Left renal pelvis (tissue), 4 donors: ENCODE results near the gene HJV. TPM values are rescaled to one million over a fixed set of nuclear protein-coding genes. Genes with fewer than 3 reads are reported as not detected.
A peak's percentile ranks its signal among the peaks of the same experiment; 100 is the strongest.
"Not testable (repeated sequence)": the region's sequence is repeated elsewhere in the genome, so short reads cannot be mapped to it uniquely, and the experiment has no call there.

ENCODE experiments used
- DNase-seq, 4 donors: peaks; one replicate each; pipeline ENCODE4 v3.0.0-alpha.2; 2013; ENCODE audit warnings: low read depth in 4 of 4, low spot score in 3 of 4
- polyA plus RNA-seq, 4 donors: library from polyadenylated mRNA; unstranded; fragments of 120-200 nt; gene quantifications; one replicate each; pipeline ENCODE4 v1.2.1, GENCODE V29; 2013; ENCODE audit not compliant: insufficient read length in 4 of 4

Gene HJV, protein sequence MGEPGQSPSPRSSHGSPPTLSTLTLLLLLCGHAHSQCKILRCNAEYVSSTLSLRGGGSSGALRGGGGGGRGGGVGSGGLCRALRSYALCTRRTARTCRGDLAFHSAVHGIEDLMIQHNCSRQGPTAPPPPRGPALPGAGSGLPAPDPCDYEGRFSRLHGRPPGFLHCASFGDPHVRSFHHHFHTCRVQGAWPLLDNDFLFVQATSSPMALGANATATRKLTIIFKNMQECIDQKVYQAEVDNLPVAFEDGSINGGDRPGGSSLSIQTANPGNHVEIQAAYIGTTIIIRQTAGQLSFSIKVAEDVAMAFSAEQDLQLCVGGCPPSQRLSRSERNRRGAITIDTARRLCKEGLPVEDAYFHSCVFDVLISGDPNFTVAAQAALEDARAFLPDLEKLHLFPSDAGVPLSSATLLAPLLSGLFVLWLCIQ
- under 1 TPM; 0.08 to 0.45 (median 0.19) TPM for polyA plus RNA-seq

DNA sequence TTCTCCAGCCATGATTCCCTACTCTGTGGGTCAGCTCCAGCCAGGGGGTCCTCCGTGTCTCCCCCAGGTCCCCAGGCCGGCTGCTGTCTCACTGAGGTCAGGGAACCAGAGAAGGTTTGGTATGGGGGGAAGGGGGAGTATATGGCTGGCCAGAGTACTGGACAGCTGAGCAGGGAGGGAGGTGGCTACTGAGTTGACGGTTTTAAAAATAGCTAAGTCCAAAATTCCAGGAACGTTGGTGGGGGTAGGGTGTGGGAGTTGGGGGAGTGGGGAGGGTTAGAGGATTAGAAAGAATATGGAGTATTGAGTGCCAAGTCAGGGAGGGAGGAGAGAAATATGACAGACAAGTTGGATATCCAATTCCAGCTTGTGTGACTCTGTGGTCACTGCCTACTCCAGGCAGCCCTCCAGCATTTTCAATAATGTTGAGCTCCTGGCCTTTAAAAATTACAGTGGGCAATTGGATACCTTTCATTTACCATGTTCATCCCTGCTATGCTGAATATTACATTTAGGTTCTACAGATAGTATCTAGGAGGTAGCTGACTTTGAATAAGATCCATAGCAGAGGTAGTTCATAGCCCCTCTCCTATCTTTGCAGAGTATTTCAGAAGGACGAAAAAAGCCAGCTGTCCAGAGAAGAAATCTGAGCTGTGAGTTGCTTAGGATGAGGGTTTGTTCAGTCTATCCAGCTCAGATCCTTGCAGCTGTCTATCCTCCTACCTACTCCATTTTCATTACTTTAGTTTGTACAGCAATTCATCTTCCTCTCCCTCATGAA is at the start of gene HJV:
TSS of gene HJV (minus strand) at position 114 of the 781 bp plus-strand sequence. CDS start 1,504 bp downstream, outside the sequence.
- DNase-seq: no peak

DNA sequence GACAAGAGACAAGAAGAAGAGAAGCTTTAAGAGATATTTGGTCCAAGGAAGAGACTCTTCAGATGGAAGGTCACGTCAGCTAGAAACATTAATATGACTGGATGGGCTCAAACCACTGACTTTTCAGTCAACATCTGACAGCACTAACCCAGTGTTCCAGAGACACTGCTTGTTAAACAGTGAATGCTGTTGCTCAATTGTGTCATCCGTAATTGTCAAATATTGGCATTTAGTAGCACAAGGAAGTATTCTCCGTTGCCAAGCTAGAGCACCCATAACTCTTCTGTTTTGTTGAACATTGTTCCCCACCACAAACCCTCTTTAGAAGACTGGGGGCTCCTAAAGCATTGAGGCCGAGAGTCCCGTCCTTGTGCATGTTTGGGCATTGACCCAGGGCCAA is 37.6 kb upstream of the HJV start:
- DNase-seq: not testable (repeated sequence)

DNA sequence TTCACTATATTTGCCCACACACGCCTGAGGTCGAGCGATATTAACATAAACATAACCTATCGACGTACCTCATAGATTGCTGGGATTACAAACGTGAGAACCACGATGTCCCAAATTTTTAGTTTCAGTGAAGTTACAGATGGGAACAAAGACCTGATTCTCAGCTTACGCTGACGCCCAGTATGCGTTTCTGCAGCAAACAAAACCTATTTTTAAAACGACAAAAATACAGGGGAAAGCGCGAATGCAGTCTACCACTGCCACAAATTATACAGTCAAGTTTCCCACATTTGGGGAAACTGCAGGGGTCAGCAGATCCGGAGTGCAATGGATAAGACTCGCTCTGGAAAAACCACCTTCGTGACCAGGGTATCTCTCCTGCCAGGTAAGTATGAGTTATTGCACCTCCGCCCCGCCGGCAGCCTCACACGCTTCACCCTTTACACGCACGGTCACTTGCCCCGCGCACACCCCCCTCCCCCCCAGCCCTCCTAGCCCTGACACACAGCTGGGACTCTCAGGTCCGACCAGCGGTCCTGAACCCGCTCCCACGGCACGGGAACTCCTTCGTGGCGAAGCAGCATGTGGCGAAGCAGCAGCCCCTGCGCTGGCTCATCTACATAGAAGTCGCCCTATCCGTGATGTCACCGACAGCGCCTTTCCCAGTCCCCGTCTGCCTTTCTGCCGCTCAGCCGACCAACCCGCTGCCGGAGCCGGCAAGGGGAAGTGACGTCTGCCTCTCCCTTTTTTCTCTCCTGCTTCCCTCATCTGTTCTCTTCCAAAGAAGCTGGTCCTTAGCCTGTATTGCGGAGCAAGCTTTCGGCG is 30.5 kb upstream of the HJV start:
- DNase-seq: peak in 3 of 4 donors; percentile 56 to 75 (median 70)

DNA sequence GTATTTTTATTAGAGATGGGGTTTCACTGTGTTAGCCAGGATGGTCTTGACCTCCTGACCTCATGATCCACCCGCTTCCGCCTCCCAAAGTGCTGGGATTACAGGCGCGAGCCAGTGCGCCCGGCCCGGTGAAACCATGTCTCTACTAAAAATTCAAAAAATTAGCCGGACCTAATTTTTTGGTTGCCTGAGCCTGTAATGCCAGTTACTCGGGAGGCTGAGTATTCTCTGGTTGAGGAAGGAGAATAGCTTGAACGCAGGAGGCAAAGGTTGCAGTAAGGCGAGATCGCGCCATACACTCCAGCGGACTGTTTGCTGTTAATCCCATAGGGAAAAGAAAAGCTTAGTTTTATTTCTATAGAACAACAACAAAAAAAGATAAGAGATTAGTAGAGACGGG is 29.9 kb upstream of the HJV start:
- DNase-seq: no peak

DNA sequence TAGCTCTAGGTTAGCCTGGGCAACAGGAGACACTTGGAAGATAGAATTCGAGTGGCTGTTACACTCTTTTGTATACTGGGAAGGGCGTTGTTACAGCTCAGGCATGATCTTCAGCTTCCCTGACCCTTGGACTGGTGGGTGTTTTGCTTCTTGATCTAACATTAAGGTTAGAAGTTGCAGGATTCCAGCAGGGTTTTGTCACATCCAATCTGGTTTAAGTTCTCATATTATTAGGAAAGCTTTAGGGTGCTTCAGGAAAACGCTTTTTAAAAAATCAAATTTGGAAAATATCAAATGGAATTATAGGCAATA is 29.1 kb upstream of the HJV start:
- DNase-seq: not testable (repeated sequence)

DNA sequence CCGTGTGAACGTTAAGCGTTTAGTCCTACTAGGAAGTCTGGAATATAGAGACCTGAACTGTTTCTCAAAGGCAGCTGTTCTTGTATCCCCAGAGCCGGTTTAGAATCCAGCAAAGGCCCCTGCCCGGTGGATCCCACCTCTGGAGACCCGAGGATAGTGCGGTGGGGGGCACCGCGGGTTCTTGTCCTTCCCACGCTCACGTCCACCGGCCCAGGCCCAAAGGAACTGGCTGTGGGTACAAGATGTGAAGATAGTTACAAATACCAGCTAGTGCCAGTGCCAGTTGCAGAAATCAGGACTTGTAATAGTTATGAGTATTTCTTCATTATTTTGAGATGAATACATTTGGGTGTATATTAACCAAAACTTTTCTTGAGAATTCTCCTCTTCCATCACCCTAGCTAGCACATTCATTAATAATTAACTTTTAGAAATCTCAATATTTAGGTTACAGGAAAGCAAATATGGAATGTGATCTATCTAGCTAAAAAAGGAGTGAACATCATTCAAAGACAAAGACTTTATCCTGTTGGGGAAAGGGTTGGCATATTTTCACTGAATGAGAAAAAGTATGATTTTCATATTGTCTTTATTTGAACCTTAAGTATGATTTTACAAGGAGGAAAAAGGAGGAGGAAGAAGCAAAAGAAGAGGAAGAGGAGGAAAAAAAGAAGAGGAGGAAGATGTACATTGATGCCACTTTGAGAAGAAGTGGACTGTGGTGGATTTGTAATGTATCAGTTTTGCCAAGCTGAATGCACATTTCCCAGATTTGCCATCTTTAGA is 28.5 kb upstream of the HJV start:
- not testable (repeated sequence) for DNase-seq

DNA sequence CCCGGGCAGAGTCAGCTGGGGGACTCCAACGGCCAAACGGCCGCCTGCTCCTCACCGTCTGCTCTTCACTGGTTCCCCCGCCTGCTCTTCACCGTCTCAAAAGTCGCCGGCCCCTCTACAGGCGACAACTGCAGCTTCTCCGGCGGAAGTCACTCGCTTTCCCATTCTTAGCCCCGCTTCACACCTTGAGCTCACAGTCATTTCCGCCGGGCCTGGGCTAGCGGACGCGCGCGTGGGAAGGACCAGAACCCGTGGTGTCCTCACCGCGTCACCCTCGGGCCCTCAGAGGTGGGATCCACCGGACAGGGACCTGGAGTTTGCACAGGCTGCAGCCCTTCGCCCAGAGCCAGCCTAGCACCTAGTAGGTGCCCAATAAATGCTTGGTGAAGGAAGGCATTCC is 27.9 kb upstream of the HJV start:
- DNase-seq: no peak

DNA sequence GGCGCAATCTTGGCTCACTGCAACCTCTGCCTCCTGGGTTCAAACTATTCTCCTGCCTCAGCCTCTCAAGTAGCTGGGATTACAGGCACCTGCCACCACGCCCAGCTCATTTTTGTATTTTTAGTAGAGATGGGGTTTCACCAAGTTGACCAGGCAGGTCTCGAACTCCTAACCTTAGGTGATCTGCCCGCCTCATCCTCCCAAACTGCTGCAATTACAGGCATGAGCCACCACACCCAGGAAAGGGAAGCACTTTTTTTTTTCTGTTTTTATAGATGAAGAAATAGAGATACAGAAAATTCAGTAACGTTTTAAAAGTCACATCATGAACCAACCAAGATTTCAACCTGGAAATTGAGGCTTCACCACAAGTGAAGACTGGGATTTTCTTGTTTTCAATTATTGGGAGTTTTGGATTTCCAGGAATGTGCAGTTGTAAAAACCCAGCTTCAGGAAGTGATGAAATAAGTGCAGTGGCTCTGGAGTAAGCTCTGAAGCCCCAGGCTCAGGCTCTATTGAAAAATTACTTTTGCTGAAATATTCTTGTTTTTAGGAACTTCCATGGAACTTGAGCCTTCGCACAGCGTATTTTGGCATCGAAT is 27.1 kb upstream of the HJV start:
- not testable (repeated sequence) for DNase-seq

DNA sequence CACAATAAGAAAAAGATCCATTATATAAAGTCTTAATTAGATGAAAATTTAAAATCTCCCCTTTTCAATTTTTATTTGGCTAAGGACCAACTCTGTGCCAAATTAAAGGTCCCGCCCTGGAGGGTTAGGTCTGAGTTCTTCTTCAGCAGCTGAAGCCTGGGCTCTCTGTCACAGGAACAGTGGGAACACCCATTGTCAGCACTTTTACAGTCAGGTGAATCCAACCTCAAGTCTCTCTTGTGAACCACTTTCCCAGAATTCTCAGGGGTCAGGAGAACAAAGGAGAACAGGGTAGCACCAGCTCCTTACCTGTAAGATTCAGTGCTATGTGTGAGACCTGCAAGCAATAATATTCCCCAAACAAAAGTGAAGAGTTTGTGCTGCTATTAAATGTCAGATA is 25.1 kb upstream of the HJV start:
- DNase-seq: no peak

DNA sequence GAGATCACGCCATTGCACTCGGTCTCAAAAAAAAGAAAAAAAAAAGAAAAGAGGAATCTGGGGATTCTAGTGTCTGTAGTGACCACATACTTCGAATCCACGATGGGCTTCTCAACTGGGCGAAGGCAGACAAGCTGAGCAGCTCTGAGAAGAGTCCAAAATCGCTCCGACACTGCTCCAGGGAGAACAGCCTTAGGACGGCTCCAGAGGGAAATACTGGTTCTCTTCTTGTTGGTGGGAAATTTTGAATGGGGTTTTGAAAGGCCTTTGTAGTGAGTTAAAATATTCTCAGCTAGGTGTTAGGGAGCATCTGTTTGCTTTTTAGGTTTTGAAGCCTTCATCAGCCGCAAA is 18.3 kb upstream of the HJV start:
- no peak for DNase-seq

DNA sequence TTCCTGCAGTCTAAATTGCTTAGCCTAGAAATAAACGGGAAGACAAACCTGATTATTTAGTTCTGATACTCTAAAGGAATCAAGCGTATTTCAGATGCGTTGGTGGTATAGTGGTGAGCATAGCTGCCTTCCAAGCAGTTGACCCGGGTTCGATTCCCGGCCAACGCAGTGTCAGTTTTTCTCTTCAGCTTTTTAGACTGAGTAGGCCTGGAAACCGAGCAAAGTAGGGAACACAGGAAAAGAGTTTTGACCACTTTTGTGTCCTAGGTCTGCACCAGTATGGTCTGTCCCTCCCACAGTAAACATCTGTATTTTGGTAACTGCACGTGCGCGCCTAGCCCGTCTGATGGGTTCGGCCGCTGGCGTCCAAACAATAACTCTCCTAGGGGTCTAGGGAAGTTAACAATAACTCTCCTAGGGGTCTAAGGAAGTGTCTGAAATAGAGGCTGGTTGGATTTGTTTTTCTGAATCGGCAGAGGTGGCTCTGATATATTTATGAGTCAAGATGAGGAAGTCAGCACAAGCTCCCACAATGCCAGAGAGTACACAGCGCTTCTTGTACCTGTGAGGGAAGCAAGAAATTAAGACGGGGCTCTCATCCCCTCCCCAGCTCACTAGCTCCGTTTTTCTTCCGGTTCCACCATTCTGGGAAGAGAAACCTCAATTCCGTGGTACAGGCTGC is 15.6 kb upstream of the HJV start:
- DNase-seq: peak in 3 of 4 donors; percentile 82 to 88 (median 86)

DNA sequence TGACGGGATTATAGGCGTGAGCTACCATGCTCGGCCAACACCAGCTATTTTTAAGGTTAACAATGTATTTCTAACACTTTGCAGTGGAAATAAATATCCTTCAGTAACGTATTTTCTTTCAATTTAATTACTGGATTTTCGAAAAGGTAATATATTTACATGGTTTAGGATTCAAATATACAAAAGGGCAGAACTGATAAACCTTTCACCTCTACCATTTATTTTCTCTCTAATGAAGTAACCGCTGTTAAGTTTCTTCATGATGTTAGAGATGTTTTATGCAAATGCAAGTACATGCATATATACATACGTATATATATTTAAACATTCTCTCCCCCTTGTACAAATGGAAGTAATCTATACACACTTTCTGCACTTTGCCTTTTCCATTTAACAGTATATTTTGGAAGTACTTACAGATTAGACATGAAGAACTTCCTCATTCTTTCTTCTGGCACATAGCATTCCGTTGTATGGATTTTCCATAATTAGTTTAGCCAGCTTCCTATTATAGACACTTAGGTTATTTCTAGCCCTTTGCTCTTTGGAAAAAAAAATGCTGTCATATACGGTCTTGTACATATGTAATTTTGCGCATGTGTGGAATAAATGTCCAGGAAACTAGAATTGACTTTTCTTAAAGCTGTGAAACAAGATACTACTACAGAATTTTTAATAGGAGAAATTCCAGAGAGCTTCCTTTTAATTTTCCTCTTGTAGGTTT is 14.9 kb upstream of the HJV start:
- no peak for DNase-seq

DNA sequence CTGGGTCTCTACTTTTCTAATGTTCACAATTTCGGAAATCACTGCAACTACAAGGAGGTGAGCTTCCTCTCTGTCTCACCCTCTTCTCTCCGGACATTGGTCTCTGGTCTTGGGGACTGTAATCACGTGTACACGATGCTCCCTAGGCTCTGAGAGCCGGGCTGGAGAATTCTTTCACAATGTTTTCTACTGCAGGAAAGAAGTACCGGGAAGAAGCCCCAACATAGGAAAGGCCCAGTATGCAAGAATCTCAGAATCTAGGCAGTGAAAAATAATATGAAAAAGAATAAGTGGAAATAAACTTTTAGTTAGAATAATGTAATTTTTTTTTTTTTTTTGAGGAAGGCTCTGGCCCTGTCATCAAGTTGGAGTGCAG is 13.5 kb upstream of the HJV start:
- DNase-seq: no peak

DNA sequence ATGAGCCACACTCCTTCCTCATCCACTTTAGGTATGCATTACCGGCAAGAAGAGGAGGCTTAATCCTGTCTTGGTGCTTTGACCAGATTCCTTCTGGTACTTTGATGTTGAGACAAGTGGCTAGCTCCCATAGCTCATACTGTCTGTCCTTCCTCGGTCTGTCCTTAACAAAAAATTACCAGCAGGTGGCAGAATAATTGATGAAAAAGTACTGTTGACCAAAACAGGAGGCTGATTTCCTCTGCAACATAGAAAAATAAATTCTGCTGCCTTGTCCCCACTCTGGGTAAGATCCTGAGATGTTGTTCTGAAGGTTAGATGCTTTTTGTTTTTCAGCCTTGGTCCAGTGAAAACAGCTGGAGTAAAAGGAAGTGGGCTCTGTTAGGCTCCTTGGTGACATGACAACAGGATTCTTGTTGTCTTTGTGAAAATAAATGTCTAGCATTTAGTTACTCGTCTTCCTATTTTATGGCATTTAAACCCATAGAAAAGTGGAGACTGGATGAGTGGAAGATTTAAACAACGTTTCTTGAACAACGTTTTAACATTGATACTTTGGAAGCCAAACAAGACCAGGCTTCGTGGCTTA is 11.2 kb upstream of the HJV start:
- no peak for DNase-seq

DNA sequence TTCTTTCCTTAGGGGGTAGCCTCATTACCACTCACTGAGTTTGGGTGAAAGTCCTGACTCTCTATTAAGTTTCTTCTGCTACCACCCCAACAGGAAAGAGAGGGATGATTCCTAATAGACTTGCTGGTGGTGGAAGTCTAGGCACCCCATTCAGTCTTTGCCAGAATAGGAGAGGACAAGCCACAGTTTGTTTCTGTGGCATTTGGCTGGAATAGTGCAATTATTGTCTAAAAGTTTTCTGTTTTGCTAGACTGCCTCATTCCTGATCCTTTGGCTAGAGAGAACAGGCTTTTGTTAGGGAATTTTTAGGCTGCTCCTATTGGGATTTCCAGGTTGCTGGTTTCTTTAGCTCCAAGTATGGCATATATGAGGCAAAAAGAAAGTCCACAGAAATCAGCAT is 9.9 kb upstream of the HJV start:
- no peak for DNase-seq

DNA sequence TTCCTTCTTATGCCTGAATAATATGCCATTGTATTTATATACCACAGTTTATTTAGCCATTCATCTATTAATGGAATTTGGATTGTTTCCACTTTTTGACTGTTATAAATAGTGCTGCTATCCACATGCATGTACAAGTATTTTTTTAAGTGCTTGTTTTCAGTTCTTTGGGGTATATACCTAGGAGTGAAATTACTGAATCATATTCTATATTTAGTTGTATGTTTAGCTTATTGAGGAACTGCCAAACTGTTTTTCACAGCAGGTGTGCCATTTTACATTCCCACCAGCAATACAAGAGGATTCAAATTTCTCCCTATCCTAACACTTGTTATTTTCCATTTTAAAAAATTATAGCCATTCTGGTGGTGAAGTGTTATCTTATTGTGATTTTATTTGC is 7.6 kb upstream of the HJV start:
- no peak for DNase-seq

DNA sequence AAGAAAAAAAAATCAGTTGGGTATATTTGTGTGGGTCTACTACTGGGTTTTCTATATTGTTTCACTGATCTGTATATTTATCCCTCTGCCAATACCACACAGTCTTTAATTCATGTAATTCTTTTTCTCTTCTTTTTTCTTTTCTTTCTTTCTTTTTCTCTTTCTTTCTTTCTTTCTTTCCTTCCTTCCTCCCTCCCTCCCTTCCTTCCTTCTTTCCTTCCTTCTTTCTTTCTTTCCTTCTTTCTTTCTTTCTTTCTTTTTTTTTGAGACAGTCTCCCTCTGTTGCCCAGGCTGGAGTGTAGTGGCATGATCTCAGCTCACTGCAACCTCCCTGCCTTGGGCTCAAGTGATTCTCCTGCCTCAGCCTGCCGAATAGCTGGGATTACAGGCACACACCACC is 5.1 kb upstream of the HJV start:
- DNase-seq: not testable (repeated sequence)

DNA sequence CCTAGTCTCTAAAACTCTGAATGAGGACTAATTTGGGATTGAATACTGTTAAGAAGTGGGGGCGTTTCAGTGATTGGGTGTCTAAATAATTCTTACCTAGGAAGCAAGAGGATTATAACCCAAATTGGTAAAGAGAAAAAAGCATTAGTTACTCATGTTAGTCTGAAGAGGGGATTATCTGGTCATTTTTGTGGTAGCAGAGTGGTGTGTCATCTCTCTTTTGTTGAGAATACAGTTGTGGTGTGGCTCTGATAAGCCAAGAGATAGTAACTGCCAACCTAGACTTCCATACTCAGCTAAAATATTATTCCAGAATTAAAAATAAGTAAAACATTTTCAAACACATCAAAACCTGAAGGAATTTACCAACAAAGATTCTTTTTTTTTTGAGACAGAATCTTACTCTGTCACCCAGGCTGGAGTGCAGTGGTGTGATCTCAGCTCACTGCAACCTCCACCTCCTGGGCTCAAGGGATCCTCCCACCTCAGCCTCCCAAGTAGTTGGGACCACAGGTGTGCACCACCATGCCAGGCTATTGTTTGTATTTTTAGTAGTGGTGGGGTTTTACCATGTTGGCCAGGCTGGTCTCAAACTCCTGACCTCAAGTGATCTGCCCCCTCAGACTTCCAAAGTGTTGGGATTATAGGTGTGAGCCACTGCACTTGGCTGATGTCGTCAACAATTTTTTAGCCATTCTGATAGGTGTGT is 4.4 kb upstream of the HJV start:
- DNase-seq: not testable (repeated sequence)
